Prostate gland (tissue), 2 donors: ENCODE measurements around the gene DDX49.

Source experiments
- CTCF ChIP-seq, 4 experiments: fragments of 200-600 bp in 2 of 4; fragments of 450-650 bp in 2 of 4; sonication (generic) in 2 of 4; IDR thresholded peaks; 1 replicate in 3 of 4; 2 replicates in 1 of 4; pipeline ENCODE4 v1.5.1; 2016 to 2019; ENCODE audit warnings: antibody characterized with exemption in 4 of 4, mild to moderate bottlenecking in 2 of 4, moderate library complexity in 2 of 4
- POLR2AphosphoS5 ChIP-seq: sonication (generic); formaldehyde crosslinking; IDR thresholded peaks from one replicate; pipeline ENCODE4 v1.6.1; 2017; ENCODE audit warnings: antibody characterized with exemption

- TF ChIP-seq CTCF (IDR thresholded peaks at IDR 0.05) (no peak), POLR2AphosphoS5 (no peak)
Measured at GRCh38 chr19:18931316-18932162, 12.0 kb downstream of the DDX49 start.
